GM21723 (cell line): Measurements from ENCODE around the gene TENT4A.

Source experiments
- ATAC-seq: cut with Tn5 transposase; IDR thresholded peaks from one replicate; pipeline ENCODE4 v1.9.1; 2021; ENCODE audit warnings: mild to moderate bottlenecking, moderate library complexity; ENCODE audit not compliant: unreplicated experiment

TENT4A gene

GRCh38 chr5:6730807-6731206, 17.6 kb downstream of the TENT4A start:
- ATAC-seq: no peak

GRCh38 chr5:6731465-6732237, 18.4 kb downstream of the TENT4A start:
- no peak for ATAC-seq

- ATAC-seq: no peak
Measured at GRCh38 chr5:6732634-6733410, 19.6 kb downstream of the TENT4A start.

- ATAC-seq: no peak
Measured at GRCh38 chr5:6733411-6734242, 20.4 kb downstream of the TENT4A start.

GRCh38 chr5:6734243-6734700, 21.0 kb downstream of the TENT4A start:
- no peak for ATAC-seq

- ATAC-seq: no peak
Measured at GRCh38 chr5:6734781-6735180, 21.5 kb downstream of the TENT4A start.

GRCh38 chr5:6736106-6736505, 22.9 kb downstream of the TENT4A start:
- ATAC-seq: no peak

GRCh38 chr5:6736524-6737042, 23.4 kb downstream of the TENT4A start:
- no peak for ATAC-seq

GRCh38 chr5:6737043-6737941, 24.1 kb downstream of the TENT4A start:
- peak; percentile 87 for ATAC-seq

GRCh38 chr5:6739603-6740002, 26.4 kb downstream of the TENT4A start:
- no peak for ATAC-seq

GRCh38 chr5:6740586-6741150, 27.4 kb downstream of the TENT4A start:
- ATAC-seq: no peak

- ATAC-seq: no peak
Measured at GRCh38 chr5:6742081-6742758, 29.0 kb downstream of the TENT4A start.

GRCh38 chr5:6743161-6743560, 29.9 kb downstream of the TENT4A start:
- no peak for ATAC-seq

GRCh38 chr5:6744841-6745705, 31.8 kb downstream of the TENT4A start:
- ATAC-seq: peak; percentile 4

GRCh38 chr5:6745706-6746222, 32.5 kb downstream of the TENT4A start:
- peak; percentile 74 for ATAC-seq

- no peak for ATAC-seq
Measured at GRCh38 chr5:6746244-6746643, 33.0 kb downstream of the TENT4A start.

GRCh38 chr5:6747103-6747502, 33.9 kb downstream of the TENT4A start:
- ATAC-seq: no peak

- ATAC-seq: no peak
Measured at GRCh38 chr5:6748142-6748541, 34.9 kb downstream of the TENT4A start.
